HG02981 (cell line): ENCODE results near the gene KIDINS220.

Experiments used
- ATAC-seq: cut with Tn5 transposase; IDR thresholded peaks from one replicate; pipeline ENCODE4 v1.9.1; 2021; ENCODE audit warnings: mild to moderate bottlenecking, moderate library complexity; ENCODE audit not compliant: unreplicated experiment

KIDINS220 gene

GRCh38 chr2:8699839-8700238 lies 137.6 kb downstream of the KIDINS220 start:
- ATAC-seq: no peak

- no peak for ATAC-seq
Observed at GRCh38 chr2:8697190-8697589, 140.2 kb downstream of the KIDINS220 start.

- ATAC-seq: no peak
Observed at GRCh38 chr2:8694737-8695136, 142.7 kb downstream of the KIDINS220 start.

- no peak for ATAC-seq
Observed at GRCh38 chr2:8693157-8693821, 144.1 kb downstream of the KIDINS220 start.

GRCh38 chr2:8692783-8693156 lies 144.6 kb downstream of the KIDINS220 start:
- ATAC-seq: no peak

GRCh38 chr2:8691859-8692437 lies 145.5 kb downstream of the KIDINS220 start:
- no peak for ATAC-seq

GRCh38 chr2:8685697-8686358 lies 151.6 kb downstream of the KIDINS220 start:
- peak; percentile 29 for ATAC-seq

- ATAC-seq: peak; percentile 1
Observed at GRCh38 chr2:8684878-8685696, 152.3 kb downstream of the KIDINS220 start.

GRCh38 chr2:8684540-8684877 lies 152.9 kb downstream of the KIDINS220 start:
- ATAC-seq: no peak

- no peak for ATAC-seq
Observed at GRCh38 chr2:8682719-8683667, 154.4 kb downstream of the KIDINS220 start.

GRCh38 chr2:8681786-8682692 lies 155.4 kb downstream of the KIDINS220 start, which contains the start of gene ID2:
ID2 (plus strand) TSS chr2:8682056; CDS start chr2:8682166, 110 bp downstream.
- peak; percentile 65 for ATAC-seq

GRCh38 chr2:8680822-8681760 lies 156.3 kb downstream of the KIDINS220 start:
- no peak for ATAC-seq

GRCh38 chr2:8679827-8680731 lies 157.3 kb downstream of the KIDINS220 start:
- ATAC-seq: no peak

GRCh38 chr2:8679567-8679826 lies 157.9 kb downstream of the KIDINS220 start:
- ATAC-seq: no peak
